ENCODE measurements around the gene GABRB1.

DNA sequence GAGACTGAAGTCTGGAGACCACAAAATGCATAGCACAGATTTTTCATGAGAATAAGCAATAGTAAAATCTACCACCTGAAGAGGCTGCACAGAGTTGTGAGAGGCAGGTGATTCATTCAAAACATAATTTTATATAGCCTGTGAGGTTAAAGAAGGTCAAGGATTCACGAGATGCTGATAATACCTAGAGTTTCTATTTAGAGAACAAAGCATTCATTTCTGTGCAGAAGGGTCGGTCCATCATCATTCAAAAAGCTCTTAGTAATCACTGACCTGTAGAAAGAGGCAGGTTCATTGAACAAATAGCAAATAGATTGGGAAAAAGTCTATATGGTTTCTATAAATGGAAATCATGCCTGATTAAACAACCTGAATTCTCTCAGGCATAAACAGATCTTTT lies 26.6 kb downstream of the GABRB1 start:
- TF ChIP-seq, protein P1, sequence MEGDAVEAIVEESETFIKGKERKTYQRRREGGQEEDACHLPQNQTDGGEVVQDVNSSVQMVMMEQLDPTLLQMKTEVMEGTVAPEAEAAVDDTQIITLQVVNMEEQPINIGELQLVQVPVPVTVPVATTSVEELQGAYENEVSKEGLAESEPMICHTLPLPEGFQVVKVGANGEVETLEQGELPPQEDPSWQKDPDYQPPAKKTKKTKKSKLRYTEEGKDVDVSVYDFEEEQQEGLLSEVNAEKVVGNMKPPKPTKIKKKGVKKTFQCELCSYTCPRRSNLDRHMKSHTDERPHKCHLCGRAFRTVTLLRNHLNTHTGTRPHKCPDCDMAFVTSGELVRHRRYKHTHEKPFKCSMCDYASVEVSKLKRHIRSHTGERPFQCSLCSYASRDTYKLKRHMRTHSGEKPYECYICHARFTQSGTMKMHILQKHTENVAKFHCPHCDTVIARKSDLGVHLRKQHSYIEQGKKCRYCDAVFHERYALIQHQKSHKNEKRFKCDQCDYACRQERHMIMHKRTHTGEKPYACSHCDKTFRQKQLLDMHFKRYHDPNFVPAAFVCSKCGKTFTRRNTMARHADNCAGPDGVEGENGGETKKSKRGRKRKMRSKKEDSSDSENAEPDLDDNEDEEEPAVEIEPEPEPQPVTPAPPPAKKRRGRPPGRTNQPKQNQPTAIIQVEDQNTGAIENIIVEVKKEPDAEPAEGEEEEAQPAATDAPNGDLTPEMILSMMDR (conservative IDR thresholded peaks at IDR 0.05; ENCODE audit: low read length), result no peak
- no peak for TF ChIP-seq EZH2phosphoT487 (IDR thresholded peaks at IDR 0.05; ENCODE audit: borderline replicate concordance, low read depth, low read length)
